ENCODE measurements around the gene CDC5L. TPM values are rescaled to one million over a fixed set of nuclear protein-coding genes. Genes with fewer than 3 reads are reported as not detected.

The CDC5L gene
- total and polyA plus RNA-seq, 2 experiments from 2014 or later, result 27.0 to 32.5 TPM

DNA sequence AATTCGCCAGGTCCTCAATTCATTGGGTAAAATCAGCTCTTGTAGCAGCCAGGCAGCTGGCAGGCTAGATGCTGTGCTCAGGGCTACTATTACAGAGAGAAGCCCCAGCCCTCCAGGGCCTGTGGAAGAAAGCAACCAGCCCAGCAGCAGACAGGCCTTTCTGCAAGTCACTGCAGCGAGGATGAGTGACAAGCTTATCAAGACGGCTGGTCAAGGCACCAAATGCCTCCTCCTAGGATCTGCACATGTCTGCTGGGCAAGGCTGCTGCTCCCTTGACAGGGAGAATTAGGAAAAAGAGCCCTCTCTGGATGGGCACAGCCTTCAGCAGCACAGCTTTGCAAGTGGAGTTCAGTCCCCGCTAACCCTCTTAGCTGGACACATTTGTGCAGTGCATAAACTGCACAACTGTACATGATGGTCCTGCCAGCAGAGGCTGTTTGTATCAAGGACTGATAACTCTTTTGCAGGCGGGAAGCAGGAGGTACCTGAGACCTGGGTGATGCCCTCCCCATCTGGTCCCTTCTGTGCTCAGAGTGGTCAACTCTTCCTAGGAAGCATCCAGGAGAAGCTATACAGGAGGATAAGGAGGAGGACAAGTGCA, 89.9 kb downstream of the CDC5L start (continued):
- TF ChIP-seq, protein P1, sequence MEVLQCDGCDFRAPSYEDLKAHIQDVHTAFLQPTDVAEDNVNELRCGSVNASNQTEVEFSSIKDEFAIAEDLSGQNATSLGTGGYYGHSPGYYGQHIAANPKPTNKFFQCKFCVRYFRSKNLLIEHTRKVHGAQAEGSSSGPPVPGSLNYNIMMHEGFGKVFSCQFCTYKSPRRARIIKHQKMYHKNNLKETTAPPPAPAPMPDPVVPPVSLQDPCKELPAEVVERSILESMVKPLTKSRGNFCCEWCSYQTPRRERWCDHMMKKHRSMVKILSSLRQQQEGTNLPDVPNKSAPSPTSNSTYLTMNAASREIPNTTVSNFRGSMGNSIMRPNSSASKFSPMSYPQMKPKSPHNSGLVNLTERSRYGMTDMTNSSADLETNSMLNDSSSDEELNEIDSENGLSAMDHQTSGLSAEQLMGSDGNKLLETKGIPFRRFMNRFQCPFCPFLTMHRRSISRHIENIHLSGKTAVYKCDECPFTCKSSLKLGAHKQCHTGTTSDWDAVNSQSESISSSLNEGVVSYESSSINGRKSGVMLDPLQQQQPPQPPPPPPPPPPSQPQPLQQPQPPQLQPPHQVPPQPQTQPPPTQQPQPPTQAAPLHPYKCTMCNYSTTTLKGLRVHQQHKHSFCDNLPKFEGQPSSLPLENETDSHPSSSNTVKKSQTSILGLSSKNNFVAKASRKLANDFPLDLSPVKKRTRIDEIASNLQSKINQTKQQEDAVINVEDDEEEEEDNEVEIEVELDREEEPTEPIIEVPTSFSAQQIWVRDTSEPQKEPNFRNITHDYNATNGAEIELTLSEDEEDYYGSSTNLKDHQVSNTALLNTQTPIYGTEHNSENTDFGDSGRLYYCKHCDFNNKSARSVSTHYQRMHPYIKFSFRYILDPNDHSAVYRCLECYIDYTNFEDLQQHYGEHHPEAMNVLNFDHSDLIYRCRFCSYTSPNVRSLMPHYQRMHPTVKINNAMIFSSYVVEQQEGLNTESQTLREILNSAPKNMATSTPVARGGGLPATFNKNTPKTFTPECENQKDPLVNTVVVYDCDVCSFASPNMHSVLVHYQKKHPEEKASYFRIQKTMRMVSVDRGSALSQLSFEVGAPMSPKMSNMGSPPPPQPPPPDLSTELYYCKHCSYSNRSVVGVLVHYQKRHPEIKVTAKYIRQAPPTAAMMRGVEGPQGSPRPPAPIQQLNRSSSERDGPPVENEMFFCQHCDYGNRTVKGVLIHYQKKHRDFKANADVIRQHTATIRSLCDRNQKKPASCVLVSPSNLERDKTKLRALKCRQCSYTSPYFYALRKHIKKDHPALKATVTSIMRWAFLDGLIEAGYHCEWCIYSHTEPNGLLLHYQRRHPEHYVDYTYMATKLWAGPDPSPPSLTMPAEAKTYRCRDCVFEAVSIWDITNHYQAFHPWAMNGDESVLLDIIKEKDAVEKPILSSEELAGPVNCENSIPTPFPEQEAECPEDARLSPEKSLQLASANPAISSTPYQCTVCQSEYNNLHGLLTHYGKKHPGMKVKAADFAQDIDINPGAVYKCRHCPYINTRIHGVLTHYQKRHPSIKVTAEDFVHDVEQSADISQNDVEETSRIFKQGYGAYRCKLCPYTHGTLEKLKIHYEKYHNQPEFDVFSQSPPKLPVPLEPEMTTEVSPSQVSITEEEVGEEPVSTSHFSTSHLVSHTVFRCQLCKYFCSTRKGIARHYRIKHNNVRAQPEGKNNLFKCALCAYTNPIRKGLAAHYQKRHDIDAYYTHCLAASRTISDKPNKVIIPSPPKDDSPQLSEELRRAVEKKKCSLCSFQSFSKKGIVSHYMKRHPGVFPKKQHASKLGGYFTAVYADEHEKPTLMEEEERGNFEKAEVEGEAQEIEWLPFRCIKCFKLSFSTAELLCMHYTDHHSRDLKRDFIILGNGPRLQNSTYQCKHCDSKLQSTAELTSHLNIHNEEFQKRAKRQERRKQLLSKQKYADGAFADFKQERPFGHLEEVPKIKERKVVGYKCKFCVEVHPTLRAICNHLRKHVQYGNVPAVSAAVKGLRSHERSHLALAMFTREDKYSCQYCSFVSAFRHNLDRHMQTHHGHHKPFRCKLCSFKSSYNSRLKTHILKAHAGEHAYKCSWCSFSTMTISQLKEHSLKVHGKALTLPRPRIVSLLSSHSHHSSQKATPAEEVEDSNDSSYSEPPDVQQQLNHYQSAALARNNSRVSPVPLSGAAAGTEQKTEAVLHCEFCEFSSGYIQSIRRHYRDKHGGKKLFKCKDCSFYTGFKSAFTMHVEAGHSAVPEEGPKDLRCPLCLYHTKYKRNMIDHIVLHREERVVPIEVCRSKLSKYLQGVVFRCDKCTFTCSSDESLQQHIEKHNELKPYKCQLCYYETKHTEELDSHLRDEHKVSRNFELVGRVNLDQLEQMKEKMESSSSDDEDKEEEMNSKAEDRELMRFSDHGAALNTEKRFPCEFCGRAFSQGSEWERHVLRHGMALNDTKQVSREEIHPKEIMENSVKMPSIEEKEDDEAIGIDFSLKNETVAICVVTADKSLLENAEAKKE (CRISPR knock-in tag; IDR thresholded peaks at IDR 0.05), result no peak
- TF ChIP-seq EZH2 (IDR thresholded peaks at IDR 0.05; ENCODE audit: low read depth, unreplicated experiment) (no peak), CREB1 (CRISPR knock-in tag; IDR thresholded peaks at IDR 0.05; ENCODE audit: low read depth) (no peak), EZH2phosphoT487 (IDR thresholded peaks at IDR 0.05; ENCODE audit: unreplicated experiment) (no peak), JUNB (IDR thresholded peaks at IDR 0.05; ENCODE audit: unreplicated experiment) (no peak), POLR2AphosphoS5 (IDR thresholded peaks at IDR 0.05; ENCODE audit: low read depth) (no peak), NANOG (IDR thresholded peaks at IDR 0.05; ENCODE audit: borderline replicate concordance) (no peak), ZNF331 (CRISPR knock-in tag; IDR thresholded peaks at IDR 0.05; ENCODE audit: low read depth) (no peak)

DNA sequence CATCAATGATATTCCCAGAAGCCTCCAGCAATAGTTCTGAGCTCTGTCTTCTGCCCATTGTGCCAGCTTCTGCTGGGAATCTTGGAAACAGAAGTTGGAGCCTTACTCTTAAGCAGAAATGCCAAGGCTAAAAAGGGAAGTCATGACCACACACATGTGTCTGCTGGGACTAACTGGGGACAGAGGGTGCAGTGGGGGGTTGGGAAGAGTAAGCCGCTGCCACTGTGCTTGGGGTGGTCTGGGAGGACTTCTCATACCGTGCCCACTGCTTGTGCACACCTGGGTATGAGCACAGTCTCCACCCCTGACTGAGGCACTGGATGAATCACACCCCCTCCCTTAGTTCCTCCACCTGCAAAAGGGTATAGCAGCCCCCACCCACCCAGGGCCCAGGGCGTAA, 90.7 kb downstream of the CDC5L start:
- Histone ChIP-seq H3K36me3 (ENCODE audit: insufficient read depth) (no peaks in the 10 kb centered on the region), H3K4me1 (ENCODE audit: insufficient read depth) (peaks cover 5% of the 10 kb centered on the region; the same call in 1 of the 2 replicates), H3K4me2 (no peak overlapping the region), H3K4me3 (no peak overlapping the region), H3K27ac (ENCODE audit: low read depth) (no peak overlapping the region), H3F3A (replicated peaks; ENCODE audit: low read depth) (no peaks in the 10 kb centered on the region), H3K9me2 (ENCODE audit: insufficient read depth) (no peaks in the 10 kb centered on the region), H3K79me2 (replicated peaks; ENCODE audit: insufficient read depth) (no peaks in the 10 kb centered on the region), H3K27me3 (ENCODE audit: insufficient read depth) (no peaks in the 10 kb centered on the region), H2AFZ (no peak overlapping the region), H4K20me1 (replicated peaks; ENCODE audit: insufficient read depth) (no peaks in the 10 kb centered on the region)
- Mint-ChIP-seq H3K9me3 (no peaks in the 10 kb centered on the region), H3K27ac (no peak overlapping the region), H3K4me3 (no peak overlapping the region), H3K36me3 (ENCODE audit: low read depth) (no peaks in the 10 kb centered on the region), H3K27me3 (ENCODE audit: insufficient read depth, low read depth, poor library complexity) (peaks cover 9% of the 10 kb centered on the region), H3K4me1 (peaks cover 21% of the 10 kb centered on the region)
- no peak for ATAC-seq
- DNase-seq (ENCODE audit: low spot score), result no peak
- TF ChIP-seq ZNF331 (CRISPR knock-in tag; IDR thresholded peaks at IDR 0.05; ENCODE audit: low read depth) (no peak), JUNB (IDR thresholded peaks at IDR 0.05; ENCODE audit: unreplicated experiment) (no peak)
- TF ChIP-seq, protein P2, sequence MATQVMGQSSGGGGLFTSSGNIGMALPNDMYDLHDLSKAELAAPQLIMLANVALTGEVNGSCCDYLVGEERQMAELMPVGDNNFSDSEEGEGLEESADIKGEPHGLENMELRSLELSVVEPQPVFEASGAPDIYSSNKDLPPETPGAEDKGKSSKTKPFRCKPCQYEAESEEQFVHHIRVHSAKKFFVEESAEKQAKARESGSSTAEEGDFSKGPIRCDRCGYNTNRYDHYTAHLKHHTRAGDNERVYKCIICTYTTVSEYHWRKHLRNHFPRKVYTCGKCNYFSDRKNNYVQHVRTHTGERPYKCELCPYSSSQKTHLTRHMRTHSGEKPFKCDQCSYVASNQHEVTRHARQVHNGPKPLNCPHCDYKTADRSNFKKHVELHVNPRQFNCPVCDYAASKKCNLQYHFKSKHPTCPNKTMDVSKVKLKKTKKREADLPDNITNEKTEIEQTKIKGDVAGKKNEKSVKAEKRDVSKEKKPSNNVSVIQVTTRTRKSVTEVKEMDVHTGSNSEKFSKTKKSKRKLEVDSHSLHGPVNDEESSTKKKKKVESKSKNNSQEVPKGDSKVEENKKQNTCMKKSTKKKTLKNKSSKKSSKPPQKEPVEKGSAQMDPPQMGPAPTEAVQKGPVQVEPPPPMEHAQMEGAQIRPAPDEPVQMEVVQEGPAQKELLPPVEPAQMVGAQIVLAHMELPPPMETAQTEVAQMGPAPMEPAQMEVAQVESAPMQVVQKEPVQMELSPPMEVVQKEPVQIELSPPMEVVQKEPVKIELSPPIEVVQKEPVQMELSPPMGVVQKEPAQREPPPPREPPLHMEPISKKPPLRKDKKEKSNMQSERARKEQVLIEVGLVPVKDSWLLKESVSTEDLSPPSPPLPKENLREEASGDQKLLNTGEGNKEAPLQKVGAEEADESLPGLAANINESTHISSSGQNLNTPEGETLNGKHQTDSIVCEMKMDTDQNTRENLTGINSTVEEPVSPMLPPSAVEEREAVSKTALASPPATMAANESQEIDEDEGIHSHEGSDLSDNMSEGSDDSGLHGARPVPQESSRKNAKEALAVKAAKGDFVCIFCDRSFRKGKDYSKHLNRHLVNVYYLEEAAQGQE (IDR thresholded peaks at IDR 0.05; ENCODE audit: unreplicated experiment), result no peak
- TF ChIP-seq, protein P3, sequence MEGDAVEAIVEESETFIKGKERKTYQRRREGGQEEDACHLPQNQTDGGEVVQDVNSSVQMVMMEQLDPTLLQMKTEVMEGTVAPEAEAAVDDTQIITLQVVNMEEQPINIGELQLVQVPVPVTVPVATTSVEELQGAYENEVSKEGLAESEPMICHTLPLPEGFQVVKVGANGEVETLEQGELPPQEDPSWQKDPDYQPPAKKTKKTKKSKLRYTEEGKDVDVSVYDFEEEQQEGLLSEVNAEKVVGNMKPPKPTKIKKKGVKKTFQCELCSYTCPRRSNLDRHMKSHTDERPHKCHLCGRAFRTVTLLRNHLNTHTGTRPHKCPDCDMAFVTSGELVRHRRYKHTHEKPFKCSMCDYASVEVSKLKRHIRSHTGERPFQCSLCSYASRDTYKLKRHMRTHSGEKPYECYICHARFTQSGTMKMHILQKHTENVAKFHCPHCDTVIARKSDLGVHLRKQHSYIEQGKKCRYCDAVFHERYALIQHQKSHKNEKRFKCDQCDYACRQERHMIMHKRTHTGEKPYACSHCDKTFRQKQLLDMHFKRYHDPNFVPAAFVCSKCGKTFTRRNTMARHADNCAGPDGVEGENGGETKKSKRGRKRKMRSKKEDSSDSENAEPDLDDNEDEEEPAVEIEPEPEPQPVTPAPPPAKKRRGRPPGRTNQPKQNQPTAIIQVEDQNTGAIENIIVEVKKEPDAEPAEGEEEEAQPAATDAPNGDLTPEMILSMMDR (conservative IDR thresholded peaks at IDR 0.05; ENCODE audit: low read depth in 2 of 2), result no peak

Data from GM23338 (cell line).